Endothelial cell (in vitro differentiated cells): Measurements from ENCODE around the gene ZHX3. TPM values are rescaled to one million over a fixed set of nuclear protein-coding genes. Genes with fewer than 3 reads are reported as not detected.

Experiments
- DNase-seq: peaks from one replicate; pipeline ENCODE4 v3.0.0; 2021; ENCODE audit warnings: low spot score
- H3K27ac Mint-ChIP-seq: one replicate; pipeline ENCODE4 v1.8.0; 2021; ENCODE audit warnings: mixed read lengths, inconsistent platforms; ENCODE audit not compliant: unreplicated experiment
- H3K27me3 Mint-ChIP-seq: one replicate; pipeline ENCODE4 v1.8.0; 2021; ENCODE audit warnings: mild to moderate bottlenecking, moderate library complexity, mixed read lengths, inconsistent platforms; ENCODE audit not compliant: unreplicated experiment
- H3K36me3 Mint-ChIP-seq: one replicate; pipeline ENCODE4 v1.8.0; 2021; ENCODE audit warnings: mild to moderate bottlenecking, low read depth, mixed read lengths, inconsistent platforms; ENCODE audit not compliant: unreplicated experiment
- H3K4me1 Mint-ChIP-seq: one replicate; pipeline ENCODE4 v1.8.0; 2021; ENCODE audit warnings: mild to moderate bottlenecking, mixed read lengths, inconsistent platforms; ENCODE audit not compliant: unreplicated experiment
- H3K4me3 Mint-ChIP-seq: one replicate; pipeline ENCODE4 v1.8.0; 2021; ENCODE audit warnings: mild to moderate bottlenecking, mixed read lengths, inconsistent platforms; ENCODE audit not compliant: unreplicated experiment
- H3K9me3 Mint-ChIP-seq: one replicate; pipeline ENCODE4 v1.8.0; 2021; ENCODE audit warnings: mixed read lengths, inconsistent platforms; ENCODE audit not compliant: unreplicated experiment
- CTCF ChIP-seq: fragments of 200-600 bp; sonication (generic); IDR thresholded peaks from one replicate; pipeline ENCODE4 v1.5.0; 2021; ENCODE audit warnings: antibody characterized with exemption; ENCODE audit not compliant: unreplicated experiment
- total RNA-seq: library from RNA; stranded (reverse); fragmentation: NEBNext Ultra II Directional; extraction: Animal tissue kit (Norgen Biotek cat#: 25700); gene quantifications from one replicate; pipeline ENCODE4 v1.2.1, GENCODE V29; 2021; ENCODE audit not compliant: unreplicated experiment

The ZHX3 gene
- total RNA-seq, 1 donor from 2014 or later = 20.9 TPM

DNA sequence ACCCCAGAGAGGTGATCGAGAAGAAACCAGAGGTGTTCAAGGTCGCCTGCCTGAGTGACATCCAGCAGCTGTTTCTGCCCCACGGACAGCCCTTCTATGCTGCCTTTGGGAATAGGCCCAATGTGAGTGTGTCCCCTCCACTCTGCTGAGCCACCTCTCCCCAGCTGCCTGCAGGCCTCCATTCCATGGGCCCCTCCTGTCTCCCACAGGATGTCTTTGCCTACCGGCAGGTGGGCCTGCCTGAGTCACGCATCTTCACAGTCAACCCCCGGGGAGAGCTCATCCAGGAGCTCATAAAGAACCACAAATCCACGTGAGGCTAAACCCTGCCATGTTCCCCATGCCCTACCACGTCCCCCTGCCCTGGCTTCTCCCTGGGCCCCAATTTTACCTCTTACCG is 40.7 kb upstream of the ZHX3 start:
- no peak for TF ChIP-seq CTCF
- H3K9me3 Mint-ChIP-seq = no peaks in the 10 kb centered on the region
- H3K27ac Mint-ChIP-seq = no peak overlapping the region
- peaks cover 4% of the 10 kb centered on the region for H3K4me1 Mint-ChIP-seq
- H3K4me3 Mint-ChIP-seq = no peak overlapping the region
- peaks cover 9% of the 10 kb centered on the region for H3K27me3 Mint-ChIP-seq
- DNase-seq = no peak
- peaks cover 5% of the 10 kb centered on the region for H3K36me3 Mint-ChIP-seq

- peaks cover 6% of the 10 kb centered on the region for H3K27me3 Mint-ChIP-seq
- no peak for DNase-seq
- H3K4me1 Mint-ChIP-seq = peaks cover 4% of the 10 kb centered on the region
- H3K4me3 Mint-ChIP-seq = no peak overlapping the region
- TF ChIP-seq CTCF = peak; percentile 18
- no peak overlapping the region for H3K27ac Mint-ChIP-seq
- peaks cover 9% of the 10 kb centered on the region for H3K36me3 Mint-ChIP-seq
- no peaks in the 10 kb centered on the region for H3K9me3 Mint-ChIP-seq
These were observed 40.1 kb upstream of the ZHX3 start for GRCh38 chr20:41357424-41358163.

DNA sequence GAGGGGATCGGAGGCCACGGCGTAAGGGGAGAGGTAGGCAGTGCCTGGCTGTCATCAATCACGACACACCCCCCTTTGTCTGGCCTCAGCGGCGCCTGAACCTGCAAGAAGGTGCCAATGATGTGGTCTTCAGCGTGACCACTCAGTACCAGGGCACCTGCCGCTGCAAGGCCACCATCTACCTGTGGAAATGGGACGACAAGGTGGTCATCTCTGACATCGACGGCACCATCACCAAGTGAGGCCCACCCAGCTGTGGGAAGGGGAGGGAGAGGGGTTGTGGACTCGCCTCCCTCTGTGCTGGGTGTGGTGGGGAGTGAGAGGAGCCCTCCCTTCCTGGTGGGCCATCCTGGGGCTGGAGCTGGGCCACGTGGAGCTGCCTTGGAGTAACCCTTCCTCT is 39.4 kb upstream of the ZHX3 start:
- H3K4me1 Mint-ChIP-seq = peaks cover 4% of the 10 kb centered on the region
- TF ChIP-seq CTCF = no peak
- H3K27me3 Mint-ChIP-seq = peaks cover 7% of the 10 kb centered on the region
- H3K27ac Mint-ChIP-seq = no peak overlapping the region
- no peak overlapping the region for H3K4me3 Mint-ChIP-seq
- no peaks in the 10 kb centered on the region for H3K9me3 Mint-ChIP-seq
- no peak for DNase-seq
- peaks cover 9% of the 10 kb centered on the region for H3K36me3 Mint-ChIP-seq

GRCh38 chr20:41355598-41356203 is 38.2 kb upstream of the ZHX3 start:
- peaks cover 4% of the 10 kb centered on the region for H3K4me1 Mint-ChIP-seq
- no peaks in the 10 kb centered on the region for H3K9me3 Mint-ChIP-seq
- TF ChIP-seq CTCF = no peak

GRCh38 chr20:41355192-41355591 is 37.7 kb upstream of the ZHX3 start:
- H3K27ac Mint-ChIP-seq = no peak overlapping the region
- H3K4me1 Mint-ChIP-seq = peaks cover 1% of the 10 kb centered on the region
- no peak for DNase-seq
- TF ChIP-seq CTCF = no peak
- H3K36me3 Mint-ChIP-seq = peaks cover 9% of the 10 kb centered on the region
- peaks cover 10% of the 10 kb centered on the region for H3K27me3 Mint-ChIP-seq
- no peaks in the 10 kb centered on the region for H3K9me3 Mint-ChIP-seq
- H3K4me3 Mint-ChIP-seq = no peak overlapping the region

More at GRCh38 chr20:41355598-41356203, 38.2 kb upstream of the ZHX3 start:
- no peak for DNase-seq
- H3K4me3 Mint-ChIP-seq = no peak overlapping the region
- peaks cover 10% of the 10 kb centered on the region for H3K27me3 Mint-ChIP-seq
- no peak overlapping the region for H3K27ac Mint-ChIP-seq
- peaks cover 9% of the 10 kb centered on the region for H3K36me3 Mint-ChIP-seq
